GM18951 (cell line): Measurements from ENCODE around the gene RTP5.

Experiments used
- POLR2A ChIP-seq: IDR thresholded peaks from 4 replicates; pipeline ENCODE4 v1.6.1; 2011; ENCODE audit warnings: mild to moderate bottlenecking; ENCODE audit not compliant: insufficient read length, insufficient read depth; ENCODE audit errors: extremely low read depth
- in situ Hi-C: fragments of 300-500 bp; cut with MboI; formaldehyde crosslinking; loops from one replicate; pipeline ENCODE4 v1.12.0; 2022; ENCODE audit warnings: low sequenced_read_pairs, mixed read lengths, inconsistent platforms; ENCODE audit not compliant: unreplicated experiment

RTP5 gene

DNA sequence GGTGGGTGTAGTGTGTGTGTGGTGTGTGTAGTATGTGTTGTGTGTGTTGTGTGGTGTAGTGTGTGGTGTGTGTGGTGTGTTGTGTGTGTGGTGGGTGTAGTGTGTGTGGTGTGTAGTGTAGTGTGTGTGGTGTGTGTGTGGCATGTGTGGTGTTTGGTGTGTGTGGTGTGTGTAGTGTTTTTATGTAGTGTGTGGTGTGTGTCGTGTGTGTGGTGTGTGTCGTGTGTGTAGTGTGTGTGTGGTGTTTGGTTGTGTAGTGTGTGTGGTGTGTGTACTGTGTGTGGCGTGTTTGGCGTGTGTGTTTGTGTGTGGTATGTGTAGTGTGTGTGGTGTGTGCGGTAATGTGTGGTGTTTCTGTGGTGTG lies 4.7 kb upstream of the RTP5 start:
- in situ Hi-C loops: no loop called here
- TF ChIP-seq POLR2A: no peak

DNA sequence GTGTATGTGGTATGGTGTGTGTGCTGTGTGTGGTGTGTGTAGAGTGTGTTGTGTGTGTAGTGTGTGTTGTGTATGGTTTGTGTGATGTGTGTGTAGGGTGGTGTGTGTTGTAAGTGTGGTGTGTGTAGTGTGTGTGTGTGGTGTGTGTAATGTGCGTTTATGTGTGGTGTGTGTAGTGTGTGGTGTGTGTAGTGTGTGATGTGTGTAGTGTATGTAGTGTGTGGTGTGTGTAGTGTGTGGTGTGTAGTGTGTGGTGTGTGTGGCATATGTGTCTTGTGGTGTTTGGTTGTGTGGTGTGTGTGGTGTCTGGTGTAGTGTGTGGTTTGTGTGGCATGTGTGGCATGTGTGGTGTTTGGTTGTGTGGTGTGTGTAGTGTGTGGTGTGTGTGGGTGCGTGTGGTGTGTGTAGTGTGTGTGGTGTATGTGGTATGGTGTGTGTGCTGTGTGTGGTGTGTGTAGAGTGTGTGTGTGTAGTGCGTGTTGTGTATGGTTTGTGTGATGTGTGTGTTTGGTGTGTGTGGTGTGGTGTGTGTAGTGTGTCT lies 4.0 kb upstream of the RTP5 start:
- TF ChIP-seq POLR2A: no peak
- in situ Hi-C loops: no loop called here

DNA sequence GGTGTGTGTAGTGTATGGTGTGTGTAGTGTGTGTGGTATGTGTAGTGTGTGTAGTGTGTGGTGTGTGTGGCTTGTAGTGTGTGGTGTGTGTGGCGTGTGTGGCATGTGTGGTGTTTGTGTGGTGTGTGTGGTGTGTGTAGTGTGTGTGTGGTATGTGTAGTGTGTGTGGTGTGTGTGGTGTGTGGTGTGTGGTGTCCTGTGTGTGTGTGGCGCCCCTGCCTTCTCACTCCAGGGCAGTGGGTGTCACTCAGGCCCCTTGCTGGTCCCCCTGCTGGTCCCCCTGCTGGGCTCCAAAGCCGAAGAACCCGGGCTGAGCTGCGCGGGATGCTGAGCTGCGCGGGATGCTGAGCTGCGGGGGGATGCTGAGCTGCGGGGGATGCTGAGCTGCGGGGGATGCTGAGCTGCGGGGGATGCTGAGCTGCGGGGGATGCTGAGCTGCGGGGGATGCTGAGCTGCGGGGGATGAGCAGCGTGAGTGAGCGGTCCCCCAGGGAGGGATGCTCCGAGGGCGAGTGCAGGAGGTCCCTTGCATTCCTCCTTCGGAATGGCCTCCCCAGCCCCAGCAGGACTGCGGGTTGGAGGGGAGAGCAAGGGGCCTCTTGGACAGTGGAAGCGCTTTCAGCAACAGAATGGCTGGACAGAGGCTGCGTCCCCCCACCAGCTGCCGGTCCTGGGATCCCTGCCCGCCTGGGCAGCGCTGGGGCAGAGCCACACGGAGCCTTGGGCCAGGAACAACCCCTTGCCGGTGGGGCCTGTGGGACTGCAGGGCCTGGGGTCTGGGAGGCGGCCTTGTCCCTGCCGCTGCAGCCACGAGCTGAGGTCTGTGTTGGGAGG lies 3.4 kb upstream of the RTP5 start:
- TF ChIP-seq POLR2A: no peak
- in situ Hi-C loops: no loop called here

DNA sequence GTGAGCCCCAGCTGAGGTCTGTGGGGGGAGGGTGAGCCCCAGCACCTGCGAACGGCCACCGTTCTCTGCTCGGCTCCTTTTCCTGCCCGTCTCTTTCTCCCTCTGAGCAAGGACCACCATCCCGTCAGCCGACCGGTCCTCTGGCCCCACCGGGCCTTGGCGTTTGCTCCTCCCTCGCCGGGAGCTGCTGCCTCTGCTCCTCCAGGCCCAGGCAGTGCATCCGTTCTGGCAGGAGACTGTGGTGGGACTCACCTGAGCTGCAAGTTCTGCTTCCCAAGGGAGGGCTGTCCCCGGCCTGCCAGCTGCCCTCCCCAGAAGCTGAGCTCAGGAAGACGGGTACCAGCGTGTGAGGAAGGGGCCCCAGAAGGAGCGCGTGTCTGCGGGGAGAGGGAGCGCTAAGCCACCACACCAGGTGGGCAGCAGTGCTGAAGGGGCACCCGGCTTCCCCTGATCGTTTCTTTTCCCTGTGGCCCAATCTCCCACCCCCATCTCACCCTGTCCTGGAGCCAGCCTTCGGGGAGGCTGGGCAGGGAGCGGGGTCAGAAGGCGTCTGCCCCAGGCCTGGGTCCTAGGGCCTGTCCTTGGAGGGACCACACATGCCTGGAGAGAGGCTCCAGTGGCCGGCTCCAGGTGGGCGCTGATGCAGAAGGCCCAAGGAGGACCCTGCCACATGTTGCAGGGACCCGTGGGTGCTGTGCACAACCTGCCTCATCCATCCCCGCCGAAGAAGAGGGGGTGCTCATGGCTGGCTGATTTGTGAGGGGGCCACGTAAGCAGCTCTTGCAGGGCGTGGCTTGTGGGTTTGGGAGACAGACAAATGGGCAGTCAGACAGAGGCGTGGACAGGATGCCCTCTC lies 2.5 kb upstream of the RTP5 start:
- in situ Hi-C loops: no loop called here
- TF ChIP-seq POLR2A: no peak

DNA sequence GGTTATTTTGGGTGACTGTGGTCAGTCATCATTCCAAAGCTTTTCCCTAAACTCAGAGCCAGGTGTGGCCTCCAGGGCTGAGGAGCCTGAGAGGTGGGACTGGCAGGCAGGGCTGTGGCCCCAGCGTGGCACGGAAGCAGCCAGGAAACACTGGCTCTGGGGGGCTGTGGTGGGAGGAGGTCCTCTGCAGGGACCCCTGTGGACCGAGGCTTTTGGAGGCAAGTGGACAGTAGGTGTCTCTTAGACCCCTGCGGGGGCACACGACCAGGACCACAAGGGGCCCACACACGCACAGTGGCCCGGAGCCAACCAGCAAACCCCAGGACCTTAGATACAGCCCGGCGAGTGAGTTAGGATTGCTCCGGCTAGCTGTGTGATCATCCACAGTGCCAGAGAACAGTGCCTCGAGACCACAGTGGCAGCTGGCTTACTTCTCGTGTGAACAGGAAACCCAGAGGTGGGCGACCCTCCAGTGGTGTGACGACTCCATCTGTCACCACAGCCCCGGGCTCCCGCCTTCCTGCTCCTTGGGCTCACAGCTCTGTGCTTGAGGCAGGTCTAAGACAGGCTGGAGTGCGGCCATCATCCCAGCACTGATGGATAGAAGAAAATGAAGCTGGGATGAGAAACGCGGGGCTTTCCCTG lies 1.6 kb upstream of the RTP5 start:
- in situ Hi-C loops: no loop called here
- no peak for TF ChIP-seq POLR2A

DNA sequence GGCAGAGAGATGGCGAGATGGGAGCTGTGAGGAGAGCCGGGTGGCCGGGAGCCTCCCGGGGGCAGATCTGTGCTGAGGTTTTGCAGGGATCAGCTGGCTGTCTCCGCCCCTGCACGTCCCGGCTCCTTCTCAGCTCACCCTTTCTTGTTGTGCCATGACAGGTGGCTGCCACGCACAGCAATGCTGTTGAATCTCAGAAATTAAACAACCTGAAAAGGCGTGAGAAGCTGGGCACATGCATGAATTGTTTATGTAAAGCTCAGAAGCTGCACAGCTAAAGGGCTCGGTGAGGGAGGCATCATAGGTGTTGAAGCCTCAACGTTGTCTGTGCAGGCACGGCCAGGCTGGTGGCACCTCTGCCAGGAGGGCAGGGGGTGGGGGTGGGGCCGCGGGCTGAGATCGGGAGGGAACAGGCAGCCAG lies 858 bp upstream of the RTP5 start:
- TF ChIP-seq POLR2A: no peak
- in situ Hi-C loops: no loop called here

DNA sequence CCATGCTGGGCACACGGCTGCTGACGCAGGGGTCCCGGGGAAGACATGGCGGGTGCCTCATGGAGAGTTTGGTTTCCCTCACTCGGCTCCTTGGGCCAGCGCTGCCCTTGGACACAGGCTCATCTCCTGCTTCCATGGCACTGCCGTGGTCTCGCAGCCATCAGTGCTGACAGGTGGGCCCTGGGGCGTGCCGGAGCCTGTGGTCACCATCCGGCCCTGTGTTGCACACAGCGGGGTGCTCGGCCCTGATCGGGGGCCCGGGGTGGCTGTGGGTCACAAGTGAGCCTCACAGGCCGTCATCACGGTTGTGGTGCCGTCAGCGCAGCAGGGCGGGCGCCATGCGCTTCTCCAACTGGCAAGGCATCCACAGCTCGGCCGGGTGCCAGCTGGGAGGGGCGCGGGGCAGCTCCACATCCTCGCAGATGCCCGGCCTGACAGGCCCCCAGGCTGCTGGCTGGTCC lies 582 bp downstream of the RTP5 start:
- TF ChIP-seq POLR2A: no peak
- in situ Hi-C loops: no loop called here

DNA sequence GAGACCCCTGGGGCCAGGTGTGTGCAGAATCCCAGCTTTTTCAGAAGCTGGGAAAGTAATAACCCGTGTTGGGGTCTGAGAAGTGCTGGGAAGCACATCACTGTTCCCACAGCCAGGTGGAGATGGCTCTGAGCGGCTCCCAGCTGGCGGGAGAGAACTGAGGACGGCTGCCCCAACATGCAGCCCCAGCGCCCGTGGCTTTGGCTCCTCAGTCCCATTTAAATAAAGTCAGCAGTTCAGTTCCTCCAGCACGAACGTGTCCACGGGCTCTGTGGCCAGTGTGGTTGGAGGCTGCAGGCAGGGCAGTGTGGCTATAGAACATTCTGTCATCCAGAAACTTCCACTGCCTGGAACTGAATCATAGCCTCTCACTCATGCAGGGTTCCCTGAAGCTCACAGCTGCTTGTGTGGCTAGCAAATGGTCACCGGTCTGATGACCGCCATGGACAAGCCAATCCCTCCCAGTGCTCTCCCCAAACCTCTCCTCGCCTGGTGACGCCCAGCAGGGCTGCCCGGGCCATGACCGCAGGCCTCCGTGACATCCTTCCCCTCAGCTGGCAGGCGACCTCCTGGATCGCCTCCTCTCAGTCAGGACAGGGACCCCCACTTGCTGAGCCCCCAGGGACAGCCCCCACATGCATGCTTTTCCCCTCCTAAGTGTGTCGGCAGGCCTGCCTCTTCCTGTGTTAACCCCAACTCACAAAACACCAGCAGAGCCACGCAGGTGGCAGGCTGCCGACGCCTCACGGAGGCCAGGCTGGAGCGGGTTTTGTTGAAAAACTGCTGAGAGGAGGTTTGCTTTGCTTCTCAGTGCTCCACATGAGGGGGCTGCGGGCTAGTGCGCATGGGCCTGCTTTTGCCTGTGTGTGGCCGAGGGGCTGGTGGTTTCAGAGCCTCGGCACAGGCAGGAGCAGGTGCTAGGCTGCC lies 1.3 kb downstream of the RTP5 start:
- in situ Hi-C loops: no loop called here
- TF ChIP-seq POLR2A: no peak

DNA sequence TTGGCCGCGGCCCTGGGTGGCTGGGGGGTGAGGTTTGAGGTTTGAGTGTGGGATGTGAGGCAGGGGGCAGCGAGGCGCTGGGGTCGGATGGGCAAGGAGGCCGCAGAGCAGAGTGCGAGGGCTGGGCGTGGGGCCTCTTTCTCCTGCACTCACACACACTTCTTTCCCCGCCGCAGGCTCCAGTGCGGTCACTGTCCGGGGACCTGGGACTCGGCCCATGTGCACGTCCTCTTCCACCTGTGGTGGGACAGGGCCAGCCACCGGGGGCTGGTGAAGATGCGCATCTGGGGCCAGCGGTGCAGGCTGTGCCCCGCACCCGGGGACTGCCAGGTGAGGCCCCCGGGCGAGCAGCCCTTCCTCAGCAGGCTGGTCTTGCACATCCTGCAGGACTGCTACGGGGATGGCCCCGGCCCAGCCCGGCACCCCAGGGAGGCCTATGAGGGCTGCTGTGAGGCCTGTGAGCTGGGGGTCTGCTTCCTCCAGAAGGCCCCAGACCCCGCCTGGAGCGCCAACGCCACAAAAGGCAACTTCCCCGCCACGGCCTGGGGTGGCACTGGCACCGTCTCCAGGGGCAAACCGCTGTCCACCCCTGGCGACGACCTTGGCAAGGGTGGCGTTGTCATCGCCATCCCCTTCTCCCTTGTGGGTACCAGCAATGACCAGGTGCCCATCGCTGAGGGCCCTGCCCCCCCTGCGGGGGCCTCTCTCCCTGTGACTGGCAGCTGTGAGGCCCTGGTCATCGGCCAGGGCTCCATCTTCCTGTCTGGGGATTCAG lies 2.2 kb downstream of the RTP5 start:
- in situ Hi-C loops: no loop called here
- no peak for TF ChIP-seq POLR2A

DNA sequence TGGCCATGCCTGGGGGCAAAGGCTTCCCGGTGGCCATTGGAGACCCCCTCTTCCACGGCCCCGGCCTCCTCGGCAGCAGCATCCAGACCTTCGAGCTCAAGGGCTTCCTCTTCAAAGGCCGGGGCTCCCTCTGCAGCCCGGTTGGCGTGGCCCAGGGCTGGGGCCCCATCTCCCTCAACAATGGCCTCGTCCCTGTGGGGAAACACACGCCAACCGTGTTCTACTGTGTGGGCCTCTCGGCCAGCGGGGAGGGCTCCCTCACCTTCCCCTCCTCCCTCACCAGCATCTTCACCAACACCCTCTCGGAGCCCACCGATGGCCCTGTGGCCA lies 2.7 kb downstream of the RTP5 start:
- TF ChIP-seq POLR2A: no peak
- in situ Hi-C loops: no loop called here

DNA sequence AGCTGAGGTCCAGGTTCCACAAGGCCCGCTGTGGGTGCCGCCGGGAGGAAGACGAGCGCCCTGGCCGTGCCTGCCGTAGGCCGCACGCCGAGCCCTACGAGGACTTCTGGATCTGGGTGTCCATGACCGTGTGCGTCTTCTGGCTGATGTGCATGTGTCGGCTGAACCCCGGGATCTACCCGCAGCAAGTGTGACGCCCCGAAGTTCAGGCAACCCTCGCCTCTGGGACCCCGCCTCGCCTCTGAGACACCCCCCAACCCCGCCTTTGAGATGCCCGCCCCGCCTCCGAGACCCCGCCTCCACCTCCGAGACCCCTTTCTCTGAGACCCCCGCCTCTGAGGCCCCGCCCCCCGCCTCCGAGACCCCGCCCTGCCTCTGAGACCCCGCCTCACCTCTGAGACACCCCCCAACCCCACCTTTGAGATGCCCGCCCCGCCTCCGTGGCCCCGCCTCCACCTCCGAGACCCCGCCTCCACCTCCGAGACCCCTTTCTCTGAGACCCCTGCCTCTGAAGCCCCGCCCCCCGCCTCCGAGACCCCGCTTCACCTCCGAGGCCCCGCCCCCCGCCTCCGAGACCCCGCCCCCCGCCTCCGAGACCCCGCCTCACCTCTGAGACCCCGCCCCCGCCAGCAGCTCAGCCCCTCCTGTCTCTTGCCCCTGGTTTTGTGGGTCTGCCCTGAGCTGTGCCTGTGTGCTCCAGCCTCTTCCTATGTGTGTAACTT lies 3.7 kb downstream of the RTP5 start:
- no peak for TF ChIP-seq POLR2A
- in situ Hi-C loops: no loop called here

DNA sequence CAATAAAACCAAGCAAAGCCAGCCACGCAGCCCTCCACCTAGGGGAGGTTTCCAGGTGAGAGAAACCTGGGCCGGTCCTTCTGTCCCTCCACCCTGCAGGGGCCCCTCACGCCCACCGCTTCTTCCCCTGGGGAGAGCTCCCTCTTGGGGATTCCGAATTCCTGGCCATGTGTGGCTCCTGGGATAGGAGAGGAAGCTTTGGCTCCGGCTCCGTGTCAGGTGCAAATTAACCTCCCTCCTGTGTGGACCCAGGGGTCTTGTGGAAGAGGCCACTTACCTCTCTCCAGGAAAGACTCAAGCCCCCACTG lies 4.2 kb downstream of the RTP5 start:
- in situ Hi-C loops: no loop called here
- TF ChIP-seq POLR2A: no peak
